DOHH2 (cell line): ENCODE results near the gene RAE1.
"Not testable (repeated sequence)": the region's sequence is repeated elsewhere in the genome, so short reads cannot be mapped to it uniquely, and the experiment has no call there.

Experiments used
- H3F3A ChIP-seq: fragments of 200-600 bp; sonication (generic), shearing (Covaris generic); 2 replicates; pipeline ENCODE4 v1.6.0; 2016; ENCODE audit warnings: antibody characterized with exemption, mild to moderate bottlenecking; ENCODE audit not compliant: control insufficient read depth, insufficient read depth
- H3K27ac ChIP-seq: fragments of 200-600 bp; sonication (generic); 2 replicates; pipeline ENCODE4 v1.5.1; 2014; ENCODE audit warnings: low read depth, mild to moderate bottlenecking, low read length, moderate library complexity
- H3K27me3 ChIP-seq: fragments of 200-600 bp; sonication (generic); 2 replicates; pipeline ENCODE4 v1.6.1; 2014; ENCODE audit warnings: mild to moderate bottlenecking, low read length, mixed read lengths; ENCODE audit not compliant: control insufficient read depth
- H3K36me3 ChIP-seq: fragments of 200-600 bp; sonication (generic); 2 replicates; pipeline ENCODE4 v1.6.1; 2014; ENCODE audit warnings: mild to moderate bottlenecking, low read length, moderate library complexity, mixed read lengths; ENCODE audit not compliant: control insufficient read depth
- H3K4me1 ChIP-seq: fragments of 200-600 bp; sonication (generic); 2 replicates; pipeline ENCODE4 v1.6.1; 2014; ENCODE audit warnings: mild to moderate bottlenecking, low read length, mixed read lengths; ENCODE audit not compliant: control insufficient read depth
- H3K4me2 ChIP-seq: fragments of 200-600 bp; sonication (generic); 2 replicates; pipeline ENCODE4 v1.6.0; 2014; ENCODE audit warnings: mild to moderate bottlenecking, low read length, moderate library complexity
- H3K4me3 ChIP-seq: fragments of 200-600 bp; sonication (generic); 2 replicates; pipeline ENCODE4 v1.5.1; 2014; ENCODE audit warnings: mild to moderate bottlenecking, low read length, mixed read lengths
- H3K79me2 ChIP-seq: fragments of 200-600 bp; sonication (generic); 2 replicates; pipeline ENCODE4 v1.6.1; 2014; ENCODE audit warnings: mild to moderate bottlenecking, low read length, mixed read lengths; ENCODE audit not compliant: control insufficient read depth
- H3K9me2 ChIP-seq: fragments of 200-600 bp; sonication (generic); replicated peaks from 2 replicates; pipeline ENCODE4 v1.6.1; 2014; ENCODE audit warnings: mild to moderate bottlenecking, low read length, mixed read lengths; ENCODE audit not compliant: control insufficient read depth
- H3K9me3 ChIP-seq: fragments of 200-600 bp; sonication (generic); 2 replicates; pipeline ENCODE4 v1.6.1; 2014; ENCODE audit warnings: antibody characterized with exemption, low read length, mixed read lengths; ENCODE audit not compliant: control insufficient read depth, insufficient read depth
- H4K20me1 ChIP-seq: fragments of 200-600 bp; sonication (generic); 2 replicates; pipeline ENCODE4 v1.6.0; 2014; ENCODE audit warnings: low read depth, mild to moderate bottlenecking, antibody characterized with exemption, low read length, moderate library complexity; ENCODE audit not compliant: control insufficient read depth, insufficient read depth
- EZH2phosphoT487 ChIP-seq: fragments of 200-600 bp; sonication (generic); IDR thresholded peaks from 2 replicates; pipeline ENCODE4 v1.6.1; 2017; ENCODE audit warnings: borderline replicate concordance, mild to moderate bottlenecking, antibody characterized with exemption, low read length, moderate library complexity, mixed read lengths
- TF ChIP-seq, protein P1 (sequence below): fragments of 200-600 bp; sonication (generic); IDR thresholded peaks from one replicate; pipeline ENCODE4 v1.5.1; 2014; ENCODE audit warnings: antibody characterized with exemption, mild to moderate bottlenecking, low read depth, low read length; ENCODE audit not compliant: poor library complexity, severe bottlenecking

RAE1 gene

DNA sequence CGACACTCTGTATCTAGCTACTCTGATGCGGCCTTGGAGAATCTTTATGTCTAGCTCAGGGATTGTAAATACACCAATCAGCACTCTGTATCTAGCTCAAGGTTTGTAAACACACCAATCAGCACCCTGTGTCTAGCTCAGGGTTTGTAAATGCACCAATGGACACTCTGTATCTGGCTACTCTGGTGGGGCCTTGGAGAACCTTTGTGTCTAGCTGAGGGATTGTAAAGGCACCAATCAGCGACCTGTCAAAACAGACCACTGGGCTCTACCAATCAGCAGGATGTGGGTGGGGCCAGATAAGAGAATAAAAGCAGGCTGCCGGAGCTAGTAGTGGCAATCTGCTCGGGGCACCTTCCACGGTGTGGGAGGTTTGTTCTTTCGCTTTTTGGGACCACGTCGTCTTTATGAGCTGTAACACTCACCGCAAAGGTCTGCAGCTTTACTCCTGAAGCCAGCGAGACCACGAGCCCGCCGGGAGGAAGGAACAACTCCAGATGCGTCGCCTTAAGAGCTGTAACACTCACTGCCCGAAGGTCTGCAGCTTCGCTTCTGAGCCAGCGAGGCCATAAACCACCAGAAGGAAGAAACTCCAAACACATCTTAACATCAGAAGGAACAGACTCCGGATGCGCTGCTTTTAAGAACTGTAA lies 2.0 kb upstream of the RAE1 start:
- H3K27ac ChIP-seq, H3F3A ChIP-seq, H3K9me3 ChIP-seq, H3K4me3 ChIP-seq, H3K9me2 ChIP-seq, H3K27me3 ChIP-seq, H3K4me2 ChIP-seq: not testable (repeated sequence)
- Histone ChIP-seq H3K4me1 (peaks cover 17% of the 10 kb centered on the region), H4K20me1 (peaks cover 17% of the 10 kb centered on the region), H3K36me3 (peaks cover 18% of the 10 kb centered on the region), H3K79me2 (peaks cover 30% of the 10 kb centered on the region)

DNA sequence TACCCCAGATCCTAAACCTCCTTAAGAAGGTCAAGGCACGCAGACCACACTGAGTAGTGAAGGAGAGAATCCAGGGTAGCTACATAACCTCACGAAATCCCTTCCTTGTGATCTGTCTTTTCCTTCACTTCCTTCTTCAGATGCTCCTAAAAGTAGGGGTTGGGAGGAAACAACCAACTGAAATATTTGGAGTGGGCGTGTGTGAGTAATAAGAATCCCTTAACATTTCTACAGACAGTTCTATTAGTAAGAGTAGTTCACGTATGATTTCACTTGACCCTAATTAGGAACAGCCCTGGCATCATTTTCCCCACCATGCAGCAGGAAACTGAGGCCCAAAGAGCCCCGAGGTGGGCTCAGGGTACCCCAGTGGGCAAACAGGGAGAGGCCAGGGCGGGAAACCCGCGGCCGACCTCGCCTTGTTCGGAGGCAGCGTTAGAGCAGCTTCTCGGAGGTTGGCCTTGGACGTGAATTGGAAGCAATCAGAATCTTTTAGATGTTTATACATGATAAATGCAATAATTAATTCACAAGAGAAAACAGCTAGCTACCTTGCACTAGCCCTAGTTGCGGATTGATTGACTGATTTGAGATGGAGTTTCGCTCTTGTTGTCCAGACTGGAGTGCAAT lies 859 bp upstream of the RAE1 start:
- Histone ChIP-seq H3K27ac (no peak overlapping the region), H4K20me1 (peaks cover 17% of the 10 kb centered on the region), H3F3A (peaks cover 4% of the 10 kb centered on the region), H3K9me3 (no peaks in the 10 kb centered on the region), H3K27me3 (no peaks in the 10 kb centered on the region), H3K4me1 (peaks cover 17% of the 10 kb centered on the region), H3K79me2 (peaks cover 37% of the 10 kb centered on the region), H3K4me3 (no peak overlapping the region), H3K9me2 (no peaks in the 10 kb centered on the region), H3K36me3 (peaks cover 29% of the 10 kb centered on the region), H3K4me2 (no peak overlapping the region)
- TF ChIP-seq, protein P1, sequence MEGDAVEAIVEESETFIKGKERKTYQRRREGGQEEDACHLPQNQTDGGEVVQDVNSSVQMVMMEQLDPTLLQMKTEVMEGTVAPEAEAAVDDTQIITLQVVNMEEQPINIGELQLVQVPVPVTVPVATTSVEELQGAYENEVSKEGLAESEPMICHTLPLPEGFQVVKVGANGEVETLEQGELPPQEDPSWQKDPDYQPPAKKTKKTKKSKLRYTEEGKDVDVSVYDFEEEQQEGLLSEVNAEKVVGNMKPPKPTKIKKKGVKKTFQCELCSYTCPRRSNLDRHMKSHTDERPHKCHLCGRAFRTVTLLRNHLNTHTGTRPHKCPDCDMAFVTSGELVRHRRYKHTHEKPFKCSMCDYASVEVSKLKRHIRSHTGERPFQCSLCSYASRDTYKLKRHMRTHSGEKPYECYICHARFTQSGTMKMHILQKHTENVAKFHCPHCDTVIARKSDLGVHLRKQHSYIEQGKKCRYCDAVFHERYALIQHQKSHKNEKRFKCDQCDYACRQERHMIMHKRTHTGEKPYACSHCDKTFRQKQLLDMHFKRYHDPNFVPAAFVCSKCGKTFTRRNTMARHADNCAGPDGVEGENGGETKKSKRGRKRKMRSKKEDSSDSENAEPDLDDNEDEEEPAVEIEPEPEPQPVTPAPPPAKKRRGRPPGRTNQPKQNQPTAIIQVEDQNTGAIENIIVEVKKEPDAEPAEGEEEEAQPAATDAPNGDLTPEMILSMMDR = no peak

DNA sequence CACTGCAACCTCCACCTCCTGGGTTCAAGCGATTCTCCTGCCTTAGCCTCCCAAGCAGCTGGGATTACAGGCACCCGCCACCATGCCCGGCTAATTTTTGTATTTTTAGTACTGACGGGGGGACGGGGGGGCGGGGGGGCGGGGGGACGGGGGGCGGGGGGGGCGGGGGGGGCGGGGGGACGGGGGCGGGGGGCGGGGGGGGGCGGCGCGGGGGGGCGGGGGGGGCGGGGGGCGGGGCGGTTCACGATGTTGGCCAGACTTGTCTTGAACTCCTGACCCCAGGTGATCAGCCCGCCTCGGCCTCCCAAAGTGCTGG lies 371 bp upstream of the RAE1 start:
- peaks cover 17% of the 10 kb centered on the region for H3K4me1 ChIP-seq
- H3K4me3 ChIP-seq = peak overlapping the region; percentile 81
- H3K27ac ChIP-seq = peak overlapping the region; percentile 34
- peaks cover 29% of the 10 kb centered on the region for H3K36me3 ChIP-seq
- H3K79me2 ChIP-seq = peaks cover 37% of the 10 kb centered on the region
- H4K20me1 ChIP-seq = peaks cover 17% of the 10 kb centered on the region
- H3K4me2 ChIP-seq = peak overlapping the region; percentile 79
- not testable (repeated sequence) for H3K27me3 ChIP-seq, H3K9me2 ChIP-seq, H3F3A ChIP-seq, H3K9me3 ChIP-seq

DNA sequence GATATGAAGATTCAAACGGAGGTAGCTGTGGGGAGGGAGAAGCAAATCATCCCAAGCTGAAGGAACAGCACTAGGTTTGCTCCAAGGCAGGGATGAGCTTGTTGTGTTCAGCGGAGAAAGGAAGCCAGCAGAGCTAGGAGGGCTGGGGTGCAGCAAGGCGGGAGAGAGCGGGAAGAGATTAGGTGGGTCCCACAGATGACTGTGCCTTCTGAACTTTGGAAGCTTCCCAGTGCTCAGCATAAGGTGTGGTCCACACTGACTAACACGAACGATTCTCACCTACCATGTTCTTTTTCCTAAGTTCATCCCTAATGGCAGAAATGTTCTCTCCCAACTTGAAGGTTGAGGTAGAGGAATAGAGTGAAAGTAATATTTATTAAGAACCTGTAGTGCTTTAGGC lies 1.2 kb downstream of the RAE1 start:
- Histone ChIP-seq H3F3A (peaks cover 9% of the 10 kb centered on the region), H3K4me1 (peaks cover 17% of the 10 kb centered on the region), H4K20me1 (peaks cover 17% of the 10 kb centered on the region), H3K9me2 (no peaks in the 10 kb centered on the region), H3K4me2 (peak overlapping the region; percentile 79), H3K9me3 (no peaks in the 10 kb centered on the region), H3K79me2 (peaks cover 37% of the 10 kb centered on the region), H3K27me3 (no peaks in the 10 kb centered on the region), H3K4me3 (peak overlapping the region; percentile 81), H3K36me3 (peaks cover 29% of the 10 kb centered on the region), H3K27ac (no peak overlapping the region)
- no peak for TF ChIP-seq EZH2phosphoT487
- TF ChIP-seq, protein P1 = no peak
